Fibroblast of lung (primary cell): ENCODE data around the gene S100A8. TPM values are rescaled to one million over a fixed set of nuclear protein-coding genes. Genes with fewer than 3 reads are reported as not detected.

ENCODE experiments used
- DNase-seq, 2 donors: peaks; one replicate each; pipeline versions ENCODE4 v3.0.0 to v3.0.0-alpha.2; 2010; ENCODE audit warnings: low read depth in 2 of 2
- H2AFZ ChIP-seq: 2 replicates; pipeline ENCODE4 v1.5.1; 2012; ENCODE audit warnings: low read length, control low read depth, inconsistent platforms
- H3K27ac ChIP-seq: 2 replicates; pipeline ENCODE4 v1.5.1; 2011; ENCODE audit warnings: low read length, control low read depth; ENCODE audit not compliant: insufficient read depth
- H3K27me3 ChIP-seq: 2 replicates; pipeline ENCODE4 v1.5.1; 2011; ENCODE audit warnings: mild to moderate bottlenecking, low read length; ENCODE audit not compliant: control insufficient read depth, insufficient read depth
- H3K36me3 ChIP-seq: 2 replicates; pipeline ENCODE4 v1.5.1; 2011; ENCODE audit warnings: low read length; ENCODE audit not compliant: control insufficient read depth, insufficient read depth
- H3K4me1 ChIP-seq: 2 replicates; pipeline ENCODE4 v1.5.1; 2011; ENCODE audit warnings: low read length; ENCODE audit not compliant: control insufficient read depth, insufficient read depth; ENCODE audit errors: extremely low read depth
- H3K4me2 ChIP-seq: 2 replicates; pipeline ENCODE4 v1.5.1; 2011; ENCODE audit warnings: low read length, control low read depth; ENCODE audit not compliant: insufficient read depth; ENCODE audit errors: extremely low read depth
- H3K4me3 ChIP-seq, 4 experiments: fragments of 200-600 bp in 1 of 4; sonication (generic) in 1 of 4; replicated peaks in 1 of 4; 2 replicates each; pipeline ENCODE4 v1.5.1; 2011 to 2016; ENCODE audit warnings: low read length in 4 of 4, low read depth in 3 of 4, mild to moderate bottlenecking in 3 of 4, control low read depth in 2 of 4, inconsistent platforms in 1 of 4, mixed read lengths in 1 of 4; ENCODE audit not compliant: insufficient read depth in 1 of 4; ENCODE audit errors: control extremely low read depth in 1 of 4
- H3K79me2 ChIP-seq: 2 replicates; pipeline ENCODE4 v1.5.1; 2012; ENCODE audit warnings: mild to moderate bottlenecking, low read length, inconsistent platforms; ENCODE audit not compliant: control insufficient read depth, insufficient read depth
- H3K9ac ChIP-seq: 2 replicates; pipeline ENCODE4 v1.5.1; 2011; ENCODE audit warnings: mild to moderate bottlenecking, low read length, control low read depth; ENCODE audit not compliant: insufficient read depth
- H3K9me3 ChIP-seq: 2 replicates; pipeline ENCODE4 v1.5.1; 2012; ENCODE audit warnings: low read depth, low read length; ENCODE audit not compliant: control insufficient read depth, insufficient read depth
- H4K20me1 ChIP-seq: 2 replicates; pipeline ENCODE4 v1.5.1; 2011; ENCODE audit warnings: low read length; ENCODE audit not compliant: control insufficient read depth, insufficient read depth; ENCODE audit errors: extremely low read depth
- EZH2 ChIP-seq: IDR thresholded peaks from 2 replicates; pipeline ENCODE4 v1.5.1; 2012; ENCODE audit warnings: low read length, control low read depth, mild to moderate bottlenecking; ENCODE audit errors: missing control alignments
- polyA minus RNA-seq: library from RNA; depleted of rRNA, polyadenylated mRNA; stranded (reverse); fragments of >200 nt; gene quantifications from 2 replicates; pipeline ENCODE4 v1.2.3, GENCODE V29; 2011; ENCODE audit warnings: low replicate concordance
- polyA plus RNA-seq, 2 donors: library from polyadenylated mRNA; depleted of rRNA in 1 of 2; stranded (reverse) in 1 of 2; unstranded in 1 of 2; fragments of >200 nt; gene quantifications; 2 replicates each; pipeline ENCODE4 v1.2.1, GENCODE V29; 2011 to 2012; ENCODE audit warnings: missing spikeins in 1 of 2
- total RNA-seq: library from RNA; depleted of rRNA; stranded (reverse); fragments of >200 nt; gene quantifications from 2 replicates; pipeline ENCODE4 v1.2.1, GENCODE V29; 2014
- TF ChIP-seq, protein P1 (sequence below), 2 donors: IDR thresholded peaks in 1 of 2; conservative IDR thresholded peaks in 1 of 2; 1 replicate in 1 of 2; 2 replicates in 1 of 2; pipeline ENCODE4 v1.5.1; 2011 to 2012; ENCODE audit warnings: low read length in 2 of 2, control low read depth in 1 of 2, inconsistent platforms in 1 of 2, low read depth in 1 of 2, mild to moderate bottlenecking in 1 of 2

Gene S100A8
- total RNA-seq (not detected in 2 replicates), polyA plus RNA-seq (not detected in 2 replicates), polyA minus RNA-seq (not detected in 2 replicates)
- not detected in 2 replicates for polyA plus RNA-seq (2012)

DNA sequence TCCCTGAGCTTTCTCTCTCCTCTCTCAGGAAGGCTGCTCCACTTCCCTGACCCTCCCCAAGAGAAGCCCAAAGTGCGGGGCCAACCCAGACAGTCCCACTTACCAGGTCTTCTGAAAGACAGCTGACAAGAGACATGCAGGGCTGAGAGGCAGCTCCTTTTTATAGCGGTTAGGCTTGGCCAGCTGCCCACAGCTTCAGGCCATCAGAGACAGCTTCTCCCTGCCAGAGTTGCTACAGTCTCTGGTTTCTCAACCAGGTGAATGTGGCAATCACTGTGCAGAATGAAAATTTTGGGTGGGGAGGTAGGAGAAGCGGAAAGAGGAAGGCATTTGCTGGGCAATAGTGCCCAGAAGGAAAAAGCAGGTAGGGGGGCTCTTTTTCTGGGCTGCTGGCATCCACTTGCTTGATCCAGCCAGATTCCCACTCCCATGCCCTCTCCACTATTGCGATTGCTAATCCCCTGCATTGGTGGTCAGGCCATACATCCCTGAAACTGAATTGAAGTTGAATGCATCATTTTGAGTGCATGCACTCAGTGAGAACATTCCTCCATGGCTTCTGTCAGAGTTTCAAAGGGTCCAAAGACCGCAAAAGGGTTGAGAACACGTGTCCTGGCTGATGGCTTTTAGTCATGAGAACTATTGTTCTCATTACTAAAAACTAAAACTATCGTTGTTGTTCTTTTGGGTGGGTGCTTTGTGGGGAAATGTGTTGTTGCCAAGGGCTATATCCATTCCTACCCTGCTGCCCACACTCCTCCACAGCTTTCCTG, at the start of gene S100A8:
Gene S100A8, minus strand, starts transcription at position 136 of the 773 bp plus-strand sequence. CDS start 538 bp downstream, outside the sequence.
- H3K27me3 ChIP-seq: peaks cover 6% of the 10 kb centered on the region
- H4K20me1 ChIP-seq: no peaks in the 10 kb centered on the region
- no peaks in the 10 kb centered on the region for H3K4me1 ChIP-seq
- H3K36me3 ChIP-seq: no peaks in the 10 kb centered on the region
- no peaks in the 10 kb centered on the region for H3K79me2 ChIP-seq
- no peak within 1 kb of the TSS for H2AFZ ChIP-seq
- no peaks in the 10 kb centered on the region for H3K9me3 ChIP-seq
- H3K27ac ChIP-seq: no peak within 1 kb of the TSS
- DNase-seq: no peak
- TF ChIP-seq EZH2: no peak
- TF ChIP-seq, protein P1, sequence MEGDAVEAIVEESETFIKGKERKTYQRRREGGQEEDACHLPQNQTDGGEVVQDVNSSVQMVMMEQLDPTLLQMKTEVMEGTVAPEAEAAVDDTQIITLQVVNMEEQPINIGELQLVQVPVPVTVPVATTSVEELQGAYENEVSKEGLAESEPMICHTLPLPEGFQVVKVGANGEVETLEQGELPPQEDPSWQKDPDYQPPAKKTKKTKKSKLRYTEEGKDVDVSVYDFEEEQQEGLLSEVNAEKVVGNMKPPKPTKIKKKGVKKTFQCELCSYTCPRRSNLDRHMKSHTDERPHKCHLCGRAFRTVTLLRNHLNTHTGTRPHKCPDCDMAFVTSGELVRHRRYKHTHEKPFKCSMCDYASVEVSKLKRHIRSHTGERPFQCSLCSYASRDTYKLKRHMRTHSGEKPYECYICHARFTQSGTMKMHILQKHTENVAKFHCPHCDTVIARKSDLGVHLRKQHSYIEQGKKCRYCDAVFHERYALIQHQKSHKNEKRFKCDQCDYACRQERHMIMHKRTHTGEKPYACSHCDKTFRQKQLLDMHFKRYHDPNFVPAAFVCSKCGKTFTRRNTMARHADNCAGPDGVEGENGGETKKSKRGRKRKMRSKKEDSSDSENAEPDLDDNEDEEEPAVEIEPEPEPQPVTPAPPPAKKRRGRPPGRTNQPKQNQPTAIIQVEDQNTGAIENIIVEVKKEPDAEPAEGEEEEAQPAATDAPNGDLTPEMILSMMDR (conservative IDR thresholded peaks at IDR 0.05 in 1 of 2, IDR thresholded peaks at IDR 0.05 in 1 of 2; ENCODE audit: low read depth in 1 of 2, low read length in 2 of 2): no peak
- no peak within 1 kb of the TSS for H3K9ac ChIP-seq
- H3K4me2 ChIP-seq: no peak within 1 kb of the TSS
- no peak within 1 kb of the TSS for H3K4me3 ChIP-seq

DNA sequence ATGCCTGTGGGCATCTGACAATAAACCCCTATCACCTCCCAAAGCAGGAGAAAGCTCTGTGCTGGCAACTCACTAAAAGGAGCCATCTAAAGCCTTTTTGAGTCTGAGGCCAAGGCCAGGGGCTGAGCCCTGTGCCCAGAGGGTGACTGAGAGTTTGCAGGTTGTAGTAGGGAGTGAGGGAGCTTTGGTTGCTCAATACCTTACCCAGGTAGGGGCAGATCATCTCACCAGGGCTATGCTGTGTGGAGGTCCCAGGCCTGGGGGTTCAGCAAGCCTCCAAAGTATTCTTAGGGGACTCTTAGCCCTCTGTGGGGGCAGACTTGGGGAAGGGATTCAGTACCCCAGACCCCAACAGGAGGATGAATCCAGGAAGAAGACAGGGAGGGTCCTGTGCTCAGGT, 48.4 kb upstream of the S100A8 start:
- Histone ChIP-seq H3K9me3 (no peaks in the 10 kb centered on the region), H3K27ac (no peak overlapping the region), H2AFZ (no peak overlapping the region), H4K20me1 (no peaks in the 10 kb centered on the region), H3K4me2 (no peak overlapping the region), H3K79me2 (no peaks in the 10 kb centered on the region), H3K4me3 (no peak overlapping the region), H3K36me3 (no peaks in the 10 kb centered on the region), H3K9ac (no peak overlapping the region), H3K27me3 (peaks cover 6% of the 10 kb centered on the region), H3K4me1 (no peaks in the 10 kb centered on the region)
- no peak for DNase-seq
- TF ChIP-seq, protein P1 (conservative IDR thresholded peaks at IDR 0.05 in 1 of 2, IDR thresholded peaks at IDR 0.05 in 1 of 2; ENCODE audit: low read depth in 1 of 2, low read length in 2 of 2): no peak

DNA sequence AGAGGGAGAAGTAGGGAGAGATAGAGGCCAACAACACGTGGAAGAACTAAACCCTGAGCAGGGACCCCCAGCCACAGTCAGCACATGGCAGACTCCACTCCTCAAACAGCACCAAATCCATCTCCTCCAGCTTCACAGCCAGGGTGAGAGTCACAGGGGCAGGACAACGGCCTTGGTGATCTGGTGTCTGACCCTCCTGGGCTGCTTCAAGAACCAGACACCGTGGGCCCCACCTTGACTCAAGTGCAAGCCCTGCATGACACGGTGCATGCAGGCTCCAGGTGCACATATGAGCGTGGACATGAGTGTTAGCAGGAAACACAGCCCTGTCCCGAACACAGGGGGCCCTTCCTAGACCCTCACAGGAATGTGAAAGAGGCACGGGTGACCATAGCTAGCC, 47.7 kb upstream of the S100A8 start:
- no peak overlapping the region for H2AFZ ChIP-seq
- H3K4me1 ChIP-seq: no peaks in the 10 kb centered on the region
- H4K20me1 ChIP-seq: no peaks in the 10 kb centered on the region
- no peak for TF ChIP-seq EZH2
- TF ChIP-seq, protein P1 (conservative IDR thresholded peaks at IDR 0.05 in 1 of 2, IDR thresholded peaks at IDR 0.05 in 1 of 2; ENCODE audit: low read depth in 1 of 2, low read length in 2 of 2): no peak
- H3K4me3 ChIP-seq: no peak overlapping the region
- peaks cover 3% of the 10 kb centered on the region for H3K27me3 ChIP-seq
- H3K9ac ChIP-seq: no peak overlapping the region
- H3K4me2 ChIP-seq: no peak overlapping the region
- no peak overlapping the region for H3K27ac ChIP-seq
- H3K79me2 ChIP-seq: no peaks in the 10 kb centered on the region
- no peaks in the 10 kb centered on the region for H3K9me3 ChIP-seq
- no peaks in the 10 kb centered on the region for H3K36me3 ChIP-seq
- no peak for DNase-seq
